ENCODE data around the gene TTI1. TPM values are rescaled to one million over a fixed set of nuclear protein-coding genes. Genes with fewer than 3 reads are reported as not detected.

TTI1 gene
- total and polyA plus RNA-seq, 2 donors (not counting 1 experiment from before 2014, with no cell fraction given) = 13.9 to 33.9 TPM

- intact Hi-C loops (cut with micrococcal nuclease) = no loop called here
- no peak overlapping the region for H3K27ac ChIP-seq (ENCODE audit: low read length in 2 of 2)
- no peak for ATAC-seq (ENCODE audit: low read depth)
- CTCF ChIA-PET = interaction anchor here (1.0 to 19.6 kb wide), 7 partner anchors 11 to 160 kb away, joined by 3 to 494 read pairs (median 10); no protein-coding TSS in a partner anchor
- WGBS (ENCODE audit: insufficient coverage) = 96% methylated on average over 5 of the region's 5 CpGs
- H3K9ac ChIP-seq (ENCODE audit: low read length) = no peak overlapping the region
- H3K9me3 ChIP-seq (ENCODE audit: control extremely low read depth in 1 of 3, control insufficient read depth in 2 of 3, insufficient read depth in 1 of 3, low read length in 2 of 3) = no peaks in the 10 kb centered on the region
- peaks cover 3 to 9% of the 10 kb centered on the region in 2 donors for H3K4me1 ChIP-seq (ENCODE audit: control insufficient read depth in 2 of 2, insufficient read depth in 2 of 2, low read length in 2 of 2)
- Mint-ChIP-seq H3K4me3 (no peak overlapping the region), H3K27me3 (no peaks in the 10 kb centered on the region), H3K9me3 (ENCODE audit: insufficient read depth) (no peaks in the 10 kb centered on the region), H3K4me1 (peaks cover 19% of the 10 kb centered on the region), H3K27ac (no peak overlapping the region)
- no peak overlapping the region for H3K4me2 ChIP-seq (replicated peaks; ENCODE audit: low read depth, low read length, poor library complexity, severe bottlenecking)
- H3K27me3 ChIP-seq (replicated peaks in 1 of 4; ENCODE audit: control extremely low read depth in 1 of 4, control insufficient read depth in 3 of 4, insufficient read depth in 4 of 4, low read length in 3 of 4) = no peaks in the 10 kb centered on the region
- H3K79me2 ChIP-seq (ENCODE audit: control insufficient read depth, insufficient read depth, low read length) = peaks cover 13% of the 10 kb centered on the region
- POLR2A ChIA-PET = no interaction called here
- H4K20me1 ChIP-seq (ENCODE audit: control insufficient read depth, insufficient read depth, low read length, poor library complexity, severe bottlenecking) = peaks cover 14% of the 10 kb centered on the region
- no peak for DNase-seq
- peaks cover 4 to 65% of the 10 kb centered on the region in 2 experiments for H3K36me3 ChIP-seq (replicated peaks in 1 of 2; ENCODE audit: control extremely low read depth in 1 of 2, control insufficient read depth in 1 of 2, extremely low read depth in 1 of 2, insufficient read depth in 2 of 2, low read length in 1 of 2)
- no peak overlapping the region for H3K4me3 ChIP-seq (ENCODE audit: control extremely low read depth in 1 of 5, extremely low read depth in 1 of 5, insufficient read depth in 1 of 5, low read depth in 2 of 5, low read length in 4 of 5)
- no peak for TF ChIP-seq EZH2 (IDR thresholded peaks at IDR 0.05; ENCODE audit: borderline replicate concordance, insufficient read depth, low read depth, low read length, poor library complexity, severe bottlenecking)
- no peak for TF ChIP-seq CTCF (IDR thresholded peaks at IDR 0.05)
- H2AFZ ChIP-seq (ENCODE audit: insufficient read depth, low read depth, low read length, poor library complexity, severe bottlenecking) = no peak overlapping the region
Observed at GRCh38 chr20:38059832-38060231, 26.6 kb upstream of the TTI1 start.

GRCh38 chr20:38057351-38057972 is 24.2 kb upstream of the TTI1 start:
- H3K27ac ChIP-seq (ENCODE audit: low read length in 2 of 2) = no peak overlapping the region
- no peaks in the 10 kb centered on the region for H3K27me3 Mint-ChIP-seq
- H3K4me3 ChIP-seq (ENCODE audit: control extremely low read depth in 1 of 5, extremely low read depth in 1 of 5, insufficient read depth in 1 of 5, low read depth in 2 of 5, low read length in 4 of 5) = no peak overlapping the region
- no peak overlapping the region for H3K9ac ChIP-seq (ENCODE audit: low read length)
- no peak overlapping the region for H3K4me3 Mint-ChIP-seq
- 15% methylated on average over 5 of the region's 7 CpGs for WGBS (ENCODE audit: insufficient coverage)
- ATAC-seq (ENCODE audit: low read depth) = peak; percentile 96
- ChIA-PET POLR2A (interaction anchor here (1.5 kb wide), 1 partner anchor 164 kb away, joined by 3 read pairs; no protein-coding TSS in a partner anchor), CTCF (interaction anchor here (0.6 to 19.6 kb wide), 59 partner anchors 10 to 495 kb away, joined by 3 to 494 read pairs (median 5); partner anchors contain the start of genes RPRD1B, SNHG17 and TGM2)
- no peaks in the 10 kb centered on the region for H3K27me3 ChIP-seq (replicated peaks in 1 of 4; ENCODE audit: control extremely low read depth in 1 of 4, control insufficient read depth in 3 of 4, insufficient read depth in 4 of 4, low read length in 3 of 4)
- peaks cover 0 to 3% of the 10 kb centered on the region in 2 donors for H3K4me1 ChIP-seq (ENCODE audit: control insufficient read depth in 2 of 2, insufficient read depth in 2 of 2, low read length in 2 of 2)
- H3K27ac Mint-ChIP-seq = peak overlapping the region; percentile 59
- H3K9me3 Mint-ChIP-seq (ENCODE audit: insufficient read depth) = no peaks in the 10 kb centered on the region
- H3K4me2 ChIP-seq (replicated peaks; ENCODE audit: low read depth, low read length, poor library complexity, severe bottlenecking) = no peak overlapping the region
- H3K36me3 ChIP-seq (replicated peaks in 1 of 2; ENCODE audit: control extremely low read depth in 1 of 2, control insufficient read depth in 1 of 2, extremely low read depth in 1 of 2, insufficient read depth in 2 of 2, low read length in 1 of 2) = peaks cover 4 to 58% of the 10 kb centered on the region in 2 experiments
- H2AFZ ChIP-seq (ENCODE audit: insufficient read depth, low read depth, low read length, poor library complexity, severe bottlenecking) = no peak overlapping the region
- no peak for TF ChIP-seq EZH2 (IDR thresholded peaks at IDR 0.05; ENCODE audit: borderline replicate concordance, insufficient read depth, low read depth, low read length, poor library complexity, severe bottlenecking)
- peak; percentile 98 for TF ChIP-seq CTCF (IDR thresholded peaks at IDR 0.05)
- H4K20me1 ChIP-seq (ENCODE audit: control insufficient read depth, insufficient read depth, low read length, poor library complexity, severe bottlenecking) = peaks cover 24% of the 10 kb centered on the region
- H3K9me3 ChIP-seq (ENCODE audit: control extremely low read depth in 1 of 3, control insufficient read depth in 2 of 3, insufficient read depth in 1 of 3, low read length in 2 of 3) = no peaks in the 10 kb centered on the region
- H3K79me2 ChIP-seq (ENCODE audit: control insufficient read depth, insufficient read depth, low read length) = peaks cover 26% of the 10 kb centered on the region
- intact Hi-C loops (cut with micrococcal nuclease) = loop anchor here (1.0 to 2.0 kb wide), 5 partner anchors 15 to 164 kb away; partner anchors contain the start of gene TGM2
- DNase-seq = peak; percentile 86
- H3K4me1 Mint-ChIP-seq = peaks cover 13% of the 10 kb centered on the region

All from B cell (primary cell).